DMS 273 treated with DMSO at 0.1 percent for 48 hours (cell line): ENCODE data around the gene DNAJB2.

Experiments used
- DNase-seq: peaks from one replicate; lab custom pipeline; 2025; lab: John Stamatoyannopoulos, UW

Gene DNAJB2

DNA sequence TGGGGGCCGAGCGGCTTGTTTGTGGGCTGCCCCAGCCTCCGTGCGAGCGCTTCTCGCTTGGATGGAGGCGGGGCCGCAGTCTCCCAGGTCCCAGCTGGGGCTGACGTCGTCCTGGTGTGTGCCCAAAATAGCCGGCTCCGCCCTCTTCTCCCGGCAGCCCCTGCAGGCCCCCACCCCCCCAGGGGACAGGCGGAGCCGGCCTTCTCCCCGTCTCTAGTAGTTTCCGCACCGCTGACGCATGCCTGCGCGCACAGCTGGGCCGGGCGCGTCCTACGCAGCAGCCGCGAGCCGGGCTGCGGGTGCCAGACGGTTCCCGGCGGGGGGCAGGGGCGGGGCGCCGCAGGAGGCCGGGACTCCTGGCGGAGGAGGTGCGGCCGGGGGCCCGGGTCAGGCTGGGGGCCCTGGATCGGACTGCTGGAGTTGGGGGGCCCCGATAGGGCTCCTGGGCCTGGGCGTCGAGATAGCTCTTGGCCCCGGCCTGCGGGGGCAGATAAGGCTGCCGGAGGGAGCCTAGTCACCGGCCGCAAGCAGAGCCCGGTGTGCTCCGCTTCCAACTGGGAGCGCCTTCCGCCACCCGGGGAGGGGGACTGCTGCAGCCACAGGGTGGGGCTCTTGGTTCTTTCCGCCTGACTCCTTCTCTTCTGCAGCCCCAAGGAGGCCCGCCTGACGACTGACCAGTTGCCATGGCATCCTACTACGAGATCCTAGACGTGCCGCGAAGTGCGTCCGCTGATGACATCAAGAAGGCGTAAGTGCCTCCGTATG, at the start of gene DNAJB2:
Gene DNAJB2, plus strand, starts transcription at position 216 of the 765 bp plus-strand sequence. Its CDS starts 468 bp downstream, at position 684.
- DNase-seq: peak; percentile 95

GRCh38 chr2:219230059-219230540, 49.1 kb upstream of the DNAJB2 start:
- no peak for DNase-seq

DNA sequence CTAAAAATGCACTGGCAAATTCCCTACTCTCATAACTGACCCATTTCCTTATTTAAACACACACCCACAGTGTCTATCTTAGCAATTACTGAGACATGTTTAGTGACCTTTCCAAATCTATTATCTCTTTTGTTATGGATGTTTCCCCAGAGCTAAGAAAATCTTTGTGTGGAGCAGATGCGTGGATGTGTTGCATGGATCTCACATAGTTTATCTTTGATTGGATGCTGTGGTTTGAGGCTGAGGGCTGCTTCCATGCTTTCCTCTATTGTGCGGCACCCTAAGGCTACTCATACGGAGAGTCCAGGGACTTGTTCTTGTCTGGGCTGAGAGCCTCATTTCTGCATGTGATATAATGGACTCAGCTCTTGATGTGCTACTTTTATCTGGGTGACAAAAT, 44.8 kb upstream of the DNAJB2 start:
- DNase-seq: no peak

DNA sequence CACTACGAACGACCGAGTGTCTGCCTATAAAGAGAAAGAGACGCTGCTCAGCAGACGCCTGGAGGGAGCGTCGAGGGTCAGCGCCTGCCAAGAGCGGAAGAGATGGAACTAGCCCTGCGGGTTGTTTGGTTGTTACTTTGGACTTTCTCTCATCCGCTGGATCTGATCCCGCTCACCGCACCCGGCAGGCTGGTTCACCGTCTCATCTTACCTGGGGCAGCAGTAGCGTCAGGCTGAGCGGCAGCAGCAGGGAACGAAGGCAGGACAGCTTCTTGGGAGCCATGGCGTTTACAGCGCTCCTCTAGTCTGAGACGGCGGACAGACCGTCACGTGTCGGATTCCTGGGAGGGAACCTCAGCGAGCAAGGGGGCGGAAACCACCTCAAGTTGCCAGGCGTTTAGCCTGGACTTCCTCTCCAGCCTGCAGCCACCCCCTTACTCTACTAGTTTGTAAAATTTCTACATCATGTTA, 35.8 kb upstream of the DNAJB2 start:
- DNase-seq: no peak

GRCh38 chr2:219244789-219245147, 34.4 kb upstream of the DNAJB2 start:
- DNase-seq: no peak

GRCh38 chr2:219245148-219245898, 33.8 kb upstream of the DNAJB2 start, which contains the start of the genes GLB1L and STK16:
Gene GLB1L (minus strand): TSS chr2:219245444. CDS start chr2:219243573, 1,871 bp downstream.
Gene STK16 (plus strand): TSS chr2:219245479. CDS start chr2:219246000, 521 bp downstream.
- DNase-seq: peak; percentile 34

- no peak for DNase-seq
Measured at GRCh38 chr2:219245899-219246230, 33.3 kb upstream of the DNAJB2 start.

GRCh38 chr2:219246559-219246958, 32.6 kb upstream of the DNAJB2 start:
- DNase-seq: no peak

DNA sequence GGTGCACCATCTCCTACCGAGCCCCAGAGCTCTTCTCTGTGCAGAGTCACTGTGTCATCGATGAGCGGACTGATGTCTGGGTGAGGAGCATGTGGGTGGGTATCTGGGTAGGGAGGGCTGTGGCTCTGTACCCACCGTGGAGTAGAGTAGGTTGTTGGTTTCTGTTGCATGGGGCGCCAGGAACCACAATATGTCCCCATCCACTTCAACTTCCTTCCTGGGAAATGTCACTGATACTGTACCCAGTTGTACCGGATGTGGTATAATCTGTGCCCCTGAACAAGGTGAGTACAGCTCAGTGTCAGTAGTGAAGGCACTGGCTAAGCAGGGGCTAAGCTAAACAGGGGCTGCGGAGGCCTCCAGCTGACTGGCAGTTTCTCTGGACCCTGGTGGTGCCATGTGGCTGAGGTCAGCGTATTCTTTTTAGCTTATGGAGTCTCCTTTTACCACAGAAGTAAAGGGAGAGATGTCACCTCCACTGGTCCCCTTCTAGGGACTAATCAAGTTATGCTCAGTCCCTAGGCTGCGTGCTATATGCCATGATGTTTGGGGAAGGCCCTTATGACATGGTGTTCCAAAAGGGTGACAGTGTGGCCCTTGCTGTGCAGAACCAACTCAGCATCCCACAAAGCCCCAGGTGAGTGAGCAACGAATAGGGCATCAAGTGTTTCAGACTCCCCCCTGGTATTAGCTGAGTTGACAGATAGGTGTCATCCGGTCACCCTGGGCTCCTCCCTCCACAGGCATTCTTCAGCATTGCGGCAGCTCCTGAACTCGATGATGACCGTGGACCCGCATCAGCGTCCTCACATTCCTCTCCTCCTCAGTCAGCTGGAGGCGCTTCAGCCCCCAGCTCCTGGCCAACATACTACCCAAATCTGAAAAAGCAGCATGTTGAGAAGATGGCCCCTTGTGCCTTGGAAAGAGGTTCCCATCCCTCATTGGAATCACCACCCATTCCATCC, 31.2 kb upstream of the DNAJB2 start:
- DNase-seq: no peak

DNA sequence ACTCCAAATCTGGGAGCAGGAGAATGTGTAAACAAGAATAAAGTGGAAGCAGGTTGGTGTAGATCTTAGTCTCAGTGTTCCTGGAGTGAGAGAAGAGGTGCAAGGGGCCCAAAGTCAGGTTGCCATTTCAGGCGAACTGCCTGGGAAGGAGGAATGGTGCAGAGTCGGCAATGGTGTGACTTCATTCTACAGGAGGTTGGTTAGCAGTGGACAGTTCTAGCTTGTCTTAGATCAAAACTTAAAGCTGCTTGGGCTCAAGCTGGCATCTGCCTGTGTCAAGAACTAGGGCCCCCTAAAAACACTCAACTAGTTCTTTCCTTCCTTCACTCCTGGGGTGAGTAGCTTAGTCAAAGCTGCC, 30.3 kb upstream of the DNAJB2 start:
- DNase-seq: no peak

GRCh38 chr2:219249203-219249980, 29.8 kb upstream of the DNAJB2 start:
- peak; percentile 90 for DNase-seq

DNA sequence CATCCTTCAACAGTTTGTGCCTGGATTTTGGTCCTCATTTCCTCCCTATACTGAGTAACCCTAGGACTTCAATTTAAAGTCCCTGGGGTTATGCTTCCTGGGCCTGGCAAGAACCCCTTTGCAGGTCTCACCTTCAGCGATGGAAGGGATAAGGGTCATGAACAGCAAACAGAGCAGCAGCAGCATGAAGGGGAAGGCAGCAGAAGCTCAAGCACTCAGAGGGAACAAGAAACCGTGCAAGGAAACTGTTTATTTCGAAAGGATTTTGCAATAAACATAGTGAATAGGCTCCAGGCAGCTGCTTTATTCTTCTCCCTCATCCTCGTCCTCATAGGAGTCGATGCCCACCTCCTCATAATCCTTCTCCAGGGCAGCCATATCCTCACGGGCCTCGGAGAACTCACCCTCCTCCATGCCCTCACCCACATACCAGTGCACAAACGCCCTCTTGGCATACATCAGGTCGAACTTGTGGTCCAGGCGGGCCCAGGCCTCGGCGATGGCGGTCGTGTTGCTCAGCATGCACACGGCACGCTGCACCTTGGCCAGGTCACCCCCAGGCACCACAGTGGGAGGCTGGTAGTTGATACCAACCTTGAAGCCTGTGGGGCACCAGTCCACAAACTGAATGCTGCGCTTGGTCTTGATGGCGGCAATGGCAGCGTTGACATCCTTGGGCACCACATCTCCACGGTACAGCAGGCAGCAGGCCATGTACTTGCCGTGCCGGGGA, 29.0 kb upstream of the DNAJB2 start:
- no peak for DNase-seq

- DNase-seq: no peak
Measured at GRCh38 chr2:219251656-219252055, 27.5 kb upstream of the DNAJB2 start.

DNA sequence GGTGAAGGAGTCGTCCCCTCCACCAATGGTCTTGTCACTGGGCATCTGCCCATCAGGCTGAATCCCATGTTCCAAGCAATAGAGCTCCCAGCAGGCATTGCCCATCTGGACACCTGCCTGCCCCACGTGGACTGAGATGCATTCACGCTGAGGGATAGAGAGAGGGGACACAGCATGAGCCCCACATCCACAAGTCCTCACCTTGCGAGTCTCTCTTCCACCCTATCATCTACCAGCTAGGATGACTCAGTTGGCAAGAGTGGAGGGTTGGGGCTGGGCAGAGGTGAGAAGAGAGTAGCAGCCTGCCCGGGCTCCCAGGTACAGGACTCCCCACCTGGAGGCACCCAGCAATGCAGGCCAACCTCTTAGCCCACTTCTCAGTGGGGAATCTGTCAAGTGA, 27.1 kb upstream of the DNAJB2 start:
- DNase-seq: no peak

DNA sequence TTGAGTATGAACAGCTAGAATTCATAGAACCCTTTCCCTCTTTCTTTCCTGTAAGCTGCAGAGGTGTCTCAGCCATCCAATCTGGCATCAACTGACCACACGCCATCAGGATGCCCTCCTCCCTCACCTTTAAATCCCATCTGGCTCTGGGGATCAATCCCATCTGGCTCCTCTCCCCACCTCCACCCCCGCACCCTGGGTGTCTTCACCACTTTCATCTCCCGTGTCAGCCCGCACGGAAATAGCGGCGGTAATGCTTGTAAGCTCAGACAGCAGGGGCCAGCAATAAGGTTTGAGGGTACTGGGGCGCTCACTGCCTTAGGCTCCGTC, 26.6 kb upstream of the DNAJB2 start:
- peak; percentile 52 for DNase-seq

DNA sequence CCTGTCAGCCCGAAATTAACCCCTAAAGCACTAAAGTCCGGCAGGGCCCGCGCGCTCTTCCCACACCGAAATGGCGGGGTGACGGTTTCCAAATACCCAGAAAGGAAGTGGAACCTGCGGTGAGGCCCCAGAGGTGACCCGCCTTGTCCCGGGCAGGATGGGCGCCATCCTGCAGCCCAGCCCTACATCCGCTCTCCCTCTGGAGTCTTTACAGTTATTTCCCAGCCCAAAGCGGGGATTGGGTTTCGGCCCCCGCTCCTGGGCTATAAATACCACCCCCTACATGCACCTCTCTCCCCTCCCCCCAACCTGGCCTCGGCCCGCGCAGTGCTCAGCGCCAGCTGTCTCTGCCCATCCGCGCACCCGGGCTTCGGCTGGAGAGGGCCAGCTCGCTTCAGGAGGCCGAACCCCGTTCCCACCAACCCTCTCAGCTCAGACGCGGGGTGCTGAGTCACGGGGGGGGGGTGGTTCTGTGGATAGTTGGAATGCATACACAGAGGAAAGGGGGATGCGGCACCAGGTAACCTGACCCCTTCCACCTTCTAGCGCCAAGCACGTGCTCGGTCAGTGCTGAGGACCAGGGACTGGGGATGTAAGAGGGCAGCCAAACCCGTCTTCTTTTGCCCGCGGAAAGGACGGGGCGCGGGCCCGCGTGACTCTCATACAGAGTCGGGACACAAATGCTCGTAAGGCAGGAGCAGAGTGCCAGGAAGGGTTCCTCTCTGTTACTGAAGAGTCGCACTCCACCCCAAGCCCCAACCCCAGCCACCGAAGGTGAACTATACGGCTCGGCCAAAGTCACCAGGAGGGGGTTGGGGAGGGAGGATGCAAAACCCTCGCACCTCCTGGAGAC, 26.0 kb upstream of the DNAJB2 start, which contains the start of gene TUBA4B:
Gene TUBA4B, plus strand, starts transcription at position 344 of the 853 bp plus-strand sequence. Its CDS starts 165 bp downstream, at position 509.
- peak; percentile 59 for DNase-seq

GRCh38 chr2:219253753-219254589, 25.2 kb upstream of the DNAJB2 start, which contains the start of gene TUBA4A:
Gene TUBA4A (minus strand): TSS chr2:219253918. CDS start chr2:219253858, 60 bp downstream.
- DNase-seq: peak; percentile 43

GRCh38 chr2:219254590-219255201, 24.5 kb upstream of the DNAJB2 start:
- DNase-seq: no peak
